ENCODE results near the gene OSGEP.

The OSGEP gene

DNA sequence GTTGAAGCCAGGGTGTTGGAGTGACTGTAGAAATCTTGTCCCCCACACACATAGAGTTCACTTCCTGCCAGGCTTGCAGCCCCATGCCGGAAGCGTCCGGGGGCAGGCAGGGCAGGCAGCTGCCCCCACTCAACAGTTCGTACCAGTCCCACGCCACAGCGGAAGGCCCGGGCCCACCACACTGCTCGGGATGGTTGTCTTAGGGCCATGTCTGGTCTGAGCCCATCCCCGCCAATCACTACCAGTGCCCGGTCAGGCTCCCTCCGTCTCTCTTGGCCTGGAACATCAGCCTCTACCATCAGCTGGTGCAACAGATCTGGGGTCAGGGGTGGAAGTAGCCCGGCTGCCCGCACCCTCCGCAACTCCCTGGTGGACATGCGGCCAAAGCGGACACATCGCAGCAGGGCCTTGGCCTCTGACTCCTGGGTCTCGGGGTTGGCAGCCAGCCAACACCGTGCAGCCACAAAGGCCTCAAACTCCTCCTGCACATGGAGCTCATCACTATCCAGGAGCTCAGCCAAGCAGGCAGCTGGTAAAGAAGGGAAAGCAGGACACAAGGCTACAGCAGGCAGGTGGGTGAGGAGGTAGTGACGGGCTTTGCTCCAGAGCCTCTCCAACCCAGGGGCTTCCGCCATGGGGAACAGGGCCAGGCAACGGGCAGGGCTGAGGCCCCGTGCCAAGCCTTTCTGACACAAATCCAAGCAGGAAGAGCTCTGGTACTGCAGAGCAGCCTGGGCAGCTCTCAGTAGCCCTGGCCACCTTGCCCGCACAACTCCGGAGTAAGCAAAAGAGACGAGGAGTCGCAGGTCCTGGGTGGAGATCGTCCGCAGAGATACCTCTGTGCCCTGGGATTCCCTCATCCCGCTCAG is 24.6 kb downstream of the OSGEP start:
- DNase-seq (ENCODE audit: low read depth) = no peak

DNA sequence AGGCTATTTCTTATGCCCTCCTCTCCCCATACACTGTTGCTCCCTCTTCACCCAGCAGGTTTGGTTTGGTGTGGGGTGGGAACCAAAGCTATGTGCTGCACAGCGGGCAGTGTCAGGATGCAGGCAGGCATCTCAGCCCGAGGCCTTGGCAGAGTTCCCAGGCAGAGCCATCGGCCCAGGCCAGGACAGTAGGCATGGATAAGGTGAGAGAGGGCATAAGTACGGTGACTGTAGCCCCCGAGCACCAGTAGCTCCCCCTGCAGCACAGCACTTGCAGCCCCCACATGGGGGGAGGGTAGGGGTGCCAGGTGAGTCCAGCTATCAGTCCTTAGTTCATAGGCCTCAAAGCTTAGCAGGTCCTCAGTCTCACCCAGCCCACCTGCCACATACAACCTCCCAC is 25.8 kb downstream of the OSGEP start:
- DNase-seq (ENCODE audit: low read depth) = no peak

DNA sequence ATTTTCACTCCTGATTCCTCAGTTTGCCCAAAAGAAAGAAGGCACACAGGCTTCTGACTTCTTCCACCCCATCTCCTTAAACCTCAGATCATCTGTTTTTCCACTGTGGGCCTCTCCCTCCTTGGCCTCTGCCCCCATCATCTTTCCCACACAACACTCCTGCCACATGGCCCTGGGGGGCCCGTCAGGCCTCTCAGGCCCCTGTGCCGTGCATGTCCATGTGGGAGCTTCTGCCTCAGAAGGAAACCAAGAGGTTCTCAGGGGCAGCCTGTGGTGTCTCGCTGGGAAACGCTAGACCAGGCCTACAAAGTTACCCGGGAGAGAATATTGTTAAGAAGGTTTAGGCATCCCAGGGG is 26.6 kb downstream of the OSGEP start:
- no peak for DNase-seq (ENCODE audit: low read depth)

GRCh38 chr14:20427231-20428009 is 27.2 kb downstream of the OSGEP start:
- DNase-seq (ENCODE audit: low read depth) = peak; percentile 36

- no peak for DNase-seq (ENCODE audit: low read depth)
These were observed 29.8 kb downstream of the OSGEP start for GRCh38 chr14:20424851-20425250.

DNA sequence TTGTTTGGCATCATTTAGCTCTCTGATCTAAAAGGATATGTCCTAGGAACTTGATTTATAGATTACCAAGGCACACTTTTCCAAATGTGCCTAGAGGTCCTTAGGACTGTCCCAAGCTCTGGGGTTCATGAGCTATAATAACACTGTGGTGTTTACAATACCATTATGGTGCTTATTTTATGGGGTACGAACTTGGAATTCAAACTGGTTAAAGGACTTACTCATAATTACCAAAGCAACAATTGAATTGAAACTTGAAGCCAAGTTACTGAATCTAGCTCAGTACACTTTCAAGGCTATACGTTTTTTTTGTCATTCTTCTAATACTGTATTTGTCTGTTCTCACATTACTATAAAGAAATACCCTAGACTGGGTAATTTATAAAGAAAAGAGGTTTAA is 31.7 kb downstream of the OSGEP start:
- no peak for DNase-seq (ENCODE audit: low read depth)

GRCh38 chr14:20421267-20421666 is 33.3 kb downstream of the OSGEP start:
- DNase-seq (ENCODE audit: low read depth) = no peak

DNA sequence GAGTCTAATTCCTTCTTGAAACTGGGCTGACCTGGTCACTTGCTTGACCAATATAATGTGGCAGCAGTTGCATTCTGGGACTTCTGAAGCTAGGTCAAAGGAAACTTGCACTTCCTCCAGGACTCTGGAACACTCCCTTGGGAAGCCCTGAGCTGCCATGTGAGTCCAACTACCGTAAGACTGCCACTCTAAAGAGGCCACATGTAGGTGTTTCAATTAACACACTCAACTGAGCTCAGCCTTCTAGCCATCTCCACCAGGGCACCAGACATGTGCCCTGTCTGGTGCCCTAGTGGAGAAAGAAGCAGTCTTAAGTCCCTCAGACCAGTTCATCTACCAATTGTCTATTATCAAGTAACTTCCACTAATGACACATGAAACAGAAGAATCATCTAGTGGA is 35.2 kb downstream of the OSGEP start:
- DNase-seq (ENCODE audit: low read depth) = no peak

DNA sequence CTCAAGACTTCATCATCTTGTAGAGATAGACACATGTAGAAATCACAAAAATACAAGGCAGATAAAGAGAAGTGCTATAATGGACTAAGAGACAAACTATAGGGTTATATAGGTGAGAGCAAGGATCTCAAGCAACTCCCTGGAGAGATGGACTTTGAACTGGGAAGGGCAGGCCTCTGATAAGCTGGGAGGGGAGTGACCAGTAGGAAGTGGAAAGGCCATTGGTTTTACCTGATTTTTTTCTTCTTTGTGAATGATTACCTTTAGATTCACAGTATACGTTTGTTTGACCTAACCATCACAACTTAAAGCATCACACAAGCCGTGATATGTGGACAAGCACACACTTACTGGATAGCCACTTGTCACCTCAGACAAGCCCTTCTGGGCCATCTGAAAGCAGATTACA is 36.1 kb downstream of the OSGEP start:
- DNase-seq (ENCODE audit: low read depth) = no peak

DNA sequence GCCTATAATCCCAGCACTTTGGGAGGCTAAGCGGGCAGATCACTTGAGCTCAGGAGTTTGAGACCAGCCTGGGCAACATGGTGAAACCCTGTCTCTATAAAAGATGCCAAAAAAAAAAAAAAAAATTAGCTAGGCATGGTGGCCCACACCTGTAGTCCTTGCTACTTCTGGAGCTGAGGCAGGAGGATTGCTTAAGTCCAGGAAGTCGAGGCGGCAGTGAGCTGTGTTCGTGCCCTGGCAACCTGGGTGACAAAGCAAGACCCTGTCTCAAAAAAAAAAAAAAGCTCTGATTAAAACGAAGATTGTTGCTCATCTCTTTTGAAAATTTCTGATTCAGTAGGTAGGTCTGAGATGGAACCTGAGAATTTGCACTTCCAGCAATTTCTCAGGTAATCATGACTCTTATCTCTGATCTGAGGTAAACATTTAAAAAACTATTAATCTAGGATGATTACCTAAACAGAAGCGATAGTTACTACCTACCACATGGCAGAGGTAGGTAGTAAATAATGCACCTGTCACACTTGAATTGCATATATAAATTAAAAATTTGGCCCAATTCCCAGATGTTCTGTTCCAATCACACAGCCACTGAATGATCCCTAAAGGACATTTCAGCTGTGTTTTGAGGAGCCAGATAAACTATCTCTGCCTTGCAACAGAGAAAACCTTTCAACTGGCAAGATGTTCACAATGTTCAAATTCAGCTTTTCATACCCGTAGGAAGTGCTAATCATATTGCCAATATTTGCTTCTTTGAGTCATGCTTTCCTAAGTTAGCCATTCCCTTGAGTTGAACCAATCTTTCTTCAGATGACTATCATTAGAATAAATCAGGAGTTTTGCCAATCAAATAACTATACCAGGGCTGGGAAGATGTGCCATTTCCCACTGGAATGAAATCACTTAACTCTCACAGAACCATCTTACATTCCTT is 37.1 kb downstream of the OSGEP start:
- no peak for DNase-seq (ENCODE audit: low read depth)

- no peak for DNase-seq (ENCODE audit: low read depth)
These were observed 38.4 kb downstream of the OSGEP start for GRCh38 chr14:20416223-20416622.

- no peak for DNase-seq (ENCODE audit: low read depth)
These were observed 38.8 kb downstream of the OSGEP start for GRCh38 chr14:20415782-20416206.

DNA sequence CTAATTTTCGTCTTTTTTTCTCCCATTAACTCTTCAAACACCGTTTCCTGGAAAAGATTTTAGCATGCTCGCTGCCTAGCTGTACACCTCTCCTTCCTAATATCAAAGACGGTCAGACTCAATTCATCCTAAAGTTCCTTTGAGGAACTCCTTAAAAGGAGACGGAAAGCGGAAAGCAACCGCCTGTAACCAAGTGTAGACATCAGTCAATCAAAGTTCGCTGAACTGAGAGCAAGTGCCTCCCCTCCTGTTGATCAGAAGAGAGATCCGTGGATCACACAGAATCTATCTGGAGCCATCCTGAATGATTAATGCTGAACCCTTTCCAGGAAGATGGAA is 40.9 kb downstream of the OSGEP start:
- no peak for DNase-seq (ENCODE audit: low read depth)

- DNase-seq (ENCODE audit: low read depth) = peak; percentile 32
These were observed 41.5 kb downstream of the OSGEP start, which contains the start of gene TEP1 for GRCh38 chr14:20412876-20413743. Gene TEP1, minus strand, starts transcription at chr14:20413501. Its CDS starts 5,062 bp downstream, at chr14:20408439.

DNA sequence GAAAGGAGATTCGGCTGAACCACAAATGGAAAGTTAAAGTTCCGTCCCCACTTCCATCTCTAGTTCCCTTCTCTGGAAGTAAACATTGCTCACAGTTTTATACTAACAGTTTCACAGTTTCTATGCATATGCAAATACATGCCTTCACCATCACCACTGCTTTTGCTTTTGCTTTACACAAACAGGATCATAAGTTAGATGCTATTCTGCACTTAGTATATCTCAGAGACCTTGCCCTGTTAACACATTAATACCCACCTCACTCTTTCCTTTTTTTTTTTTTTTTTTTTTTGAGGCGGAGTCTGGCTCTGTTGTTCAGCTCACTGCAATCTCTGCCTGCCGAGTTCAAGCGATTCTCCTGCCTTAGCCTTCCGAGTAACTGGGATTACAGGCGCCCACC is 42.2 kb downstream of the OSGEP start:
- DNase-seq (ENCODE audit: low read depth) = no peak

DNA sequence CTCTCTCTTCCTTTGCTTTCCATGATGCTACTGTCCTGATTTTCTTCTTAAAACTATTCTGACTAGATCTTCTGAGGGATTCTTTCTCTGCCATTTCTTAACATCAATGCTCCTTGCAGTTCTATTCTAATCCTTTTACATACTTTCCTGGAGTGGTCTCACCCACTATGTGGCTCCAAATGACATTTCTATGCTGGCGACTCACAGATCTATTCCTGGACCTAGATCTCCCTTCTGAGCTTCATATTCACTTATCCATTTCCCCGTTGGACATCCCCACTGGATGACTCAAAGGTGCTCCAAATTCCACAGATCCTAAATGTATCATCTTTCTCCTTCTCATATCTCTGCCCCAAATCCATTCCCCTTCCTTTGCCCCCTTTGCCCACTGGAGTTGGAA is 45.4 kb downstream of the OSGEP start:
- DNase-seq (ENCODE audit: low read depth) = peak; percentile 11

GRCh38 chr14:20403521-20403920 is 51.1 kb downstream of the OSGEP start:
- DNase-seq (ENCODE audit: low read depth) = no peak

DNA sequence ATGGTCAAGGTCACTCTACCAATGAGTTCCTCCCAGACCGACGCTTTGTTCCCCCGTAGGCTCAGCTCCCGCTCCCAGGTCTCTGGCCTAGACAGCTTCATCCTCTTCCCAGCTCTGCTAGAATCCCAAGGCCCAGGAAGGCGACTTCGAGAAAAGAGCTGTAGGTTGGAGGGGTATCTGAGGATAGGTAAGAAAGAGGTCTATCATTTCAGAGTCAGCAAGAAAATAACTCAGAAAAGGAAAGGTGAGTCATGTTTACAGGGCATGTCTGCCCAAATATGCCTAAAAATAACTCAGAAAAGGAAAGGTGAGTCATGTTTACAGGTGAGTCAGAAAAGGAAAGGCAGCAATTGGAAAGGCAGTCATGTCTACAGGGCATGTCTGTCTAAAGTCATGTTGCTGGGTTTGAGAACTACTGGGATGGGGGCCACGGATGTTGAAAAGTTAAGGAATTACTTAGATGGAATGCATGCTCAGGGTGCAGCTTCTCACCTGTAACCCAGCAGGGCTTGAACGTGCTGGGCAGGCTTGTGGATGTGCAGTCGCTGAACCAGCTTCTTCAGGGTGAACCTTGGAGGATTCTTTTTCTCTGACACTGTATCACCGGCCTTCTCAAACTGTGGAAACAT is 53.5 kb downstream of the OSGEP start:
- DNase-seq (ENCODE audit: low read depth) = no peak

DNA sequence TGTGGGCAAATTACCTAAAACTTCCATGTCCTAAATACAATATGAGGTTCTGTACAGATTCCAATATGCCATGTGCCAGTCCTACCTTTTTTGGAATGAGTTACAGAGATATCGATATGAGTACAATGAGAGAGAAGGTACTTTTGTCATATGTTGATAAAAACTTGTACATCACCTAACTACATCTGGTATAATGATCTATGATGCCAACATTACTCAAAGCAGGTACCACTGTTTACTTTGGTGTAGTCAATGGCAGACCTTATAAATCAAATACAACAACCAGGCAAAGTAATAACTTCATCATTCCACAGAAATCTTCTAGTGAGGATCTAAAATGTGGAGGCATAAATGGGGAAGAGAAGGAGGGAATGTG is 54.0 kb downstream of the OSGEP start:
- DNase-seq (ENCODE audit: low read depth) = no peak

- no peak for DNase-seq (ENCODE audit: low read depth)
These were observed 57.1 kb downstream of the OSGEP start for GRCh38 chr14:20397511-20397910.
